Stromal cell of bone marrow (primary cell): Measurements from ENCODE around the gene TRPM3.

Experiments
- DNase-seq: peaks from one replicate; pipeline ENCODE4 v3.0.0-alpha.2; 2012; ENCODE audit warnings: low read depth

The TRPM3 gene

DNA sequence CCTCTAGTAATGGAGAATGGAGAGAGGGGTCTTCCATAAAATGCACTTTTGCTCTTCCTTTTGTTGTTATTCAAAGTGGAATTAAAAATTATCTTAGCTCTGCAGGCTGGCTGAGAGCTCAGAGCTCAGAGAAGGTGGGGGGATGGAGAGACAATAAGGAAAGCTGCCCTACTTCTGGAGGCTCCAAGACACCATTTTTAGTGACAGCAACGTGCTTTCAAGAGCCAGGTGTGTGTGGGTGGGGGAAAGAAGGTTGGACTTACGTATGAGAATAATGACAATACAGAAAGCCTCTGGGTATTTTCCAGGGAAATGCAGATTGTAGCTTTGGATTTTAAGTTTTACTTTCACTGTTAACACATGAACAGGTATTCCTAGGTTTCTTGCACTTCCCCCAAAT lies 173.9 kb downstream of the TRPM3 start:
- no peak for DNase-seq

DNA sequence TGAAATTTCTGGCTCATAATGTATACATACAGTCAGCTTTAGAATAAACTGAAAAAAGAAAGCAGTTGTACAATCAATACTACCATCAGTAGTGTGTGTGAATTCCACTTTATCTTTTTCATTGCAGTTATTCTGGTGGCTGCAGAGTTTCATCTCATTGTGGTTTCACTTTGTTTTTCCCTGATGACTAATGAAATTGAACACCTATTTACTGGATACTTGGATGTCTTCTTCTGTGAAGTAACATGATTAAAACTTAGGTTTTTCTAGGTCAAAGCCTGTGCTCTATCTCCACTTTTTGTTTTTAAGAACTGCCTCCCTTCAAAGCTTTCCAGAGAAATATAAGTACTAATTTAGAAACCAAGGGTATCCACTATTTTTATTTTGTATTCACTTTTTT lies 174.3 kb downstream of the TRPM3 start:
- no peak for DNase-seq

DNA sequence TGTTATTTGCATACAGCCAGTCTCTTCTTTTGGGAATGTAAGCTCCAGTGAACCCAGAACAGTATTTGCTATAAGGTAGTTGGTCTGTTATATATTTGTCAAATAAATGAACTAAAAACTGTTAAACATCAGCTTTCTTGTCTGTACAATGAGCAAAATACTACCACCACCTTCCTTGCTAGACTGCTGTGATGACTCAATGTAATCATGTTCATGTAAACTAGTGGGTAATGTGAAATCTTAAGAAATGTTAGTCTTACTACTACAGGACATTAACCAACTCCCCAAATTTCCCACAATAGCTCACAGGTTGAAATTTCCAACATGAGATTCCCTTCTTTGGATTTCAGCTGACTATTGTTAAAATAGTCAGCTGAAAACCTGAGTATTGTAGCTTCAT lies 176.1 kb downstream of the TRPM3 start:
- DNase-seq, result no peak

DNA sequence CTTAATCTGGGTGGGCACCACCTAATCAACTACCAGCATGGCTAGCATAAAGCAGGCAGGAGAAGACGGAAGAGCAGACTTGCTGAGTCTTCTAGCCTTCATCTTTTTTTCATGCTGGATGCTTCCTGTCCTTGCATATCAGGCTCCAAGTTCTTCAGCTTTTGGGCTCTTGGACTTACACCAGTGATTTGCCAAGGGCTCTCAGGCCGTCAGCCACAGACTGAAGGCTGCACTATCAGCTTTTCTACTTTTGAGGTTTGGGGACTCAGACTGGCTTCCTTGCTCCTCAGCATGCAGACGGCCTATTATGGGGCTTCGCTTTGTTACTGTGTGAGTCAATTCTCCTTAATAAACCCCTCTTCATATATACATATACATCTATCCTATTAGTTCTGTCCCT lies 180.2 kb downstream of the TRPM3 start:
- DNase-seq, result no peak

DNA sequence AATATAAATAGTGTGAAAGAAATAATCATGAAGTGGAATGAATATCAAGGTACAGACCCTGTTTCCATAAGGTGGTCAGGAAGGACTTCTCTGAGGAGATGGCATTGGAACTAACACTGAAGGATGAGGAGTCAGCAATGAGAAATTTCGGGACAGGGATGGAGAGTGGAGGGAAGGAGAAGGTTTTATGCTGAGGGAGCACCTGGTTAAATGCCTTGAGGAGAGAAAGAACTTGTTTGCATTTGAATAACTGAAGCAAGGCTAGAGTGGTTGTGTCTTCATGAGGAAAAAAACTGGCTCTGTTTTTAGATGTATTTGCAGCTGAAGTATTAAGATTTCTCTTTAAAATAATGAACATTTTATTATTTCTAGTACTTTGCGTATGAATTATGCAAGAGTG lies 180.8 kb downstream of the TRPM3 start:
- no peak for DNase-seq

DNA sequence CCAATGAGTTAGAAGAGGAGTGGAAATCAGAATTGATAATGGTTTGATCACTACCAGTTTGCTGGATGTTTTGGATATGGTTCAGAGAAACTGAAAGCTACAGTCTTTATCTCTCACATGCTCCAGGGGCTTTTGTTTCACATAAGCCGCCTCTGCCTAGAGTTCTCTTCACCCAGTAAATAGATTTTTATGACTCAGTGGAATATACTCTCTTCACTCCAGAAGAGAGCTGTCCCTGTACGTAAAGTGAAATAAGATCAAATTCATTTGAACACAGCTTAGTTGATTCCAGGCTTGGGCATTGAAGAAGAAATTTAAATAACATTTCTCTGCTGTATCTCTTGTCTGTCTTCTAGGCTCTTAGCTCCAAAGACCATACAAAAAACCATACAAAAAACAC lies 184.9 kb downstream of the TRPM3 start:
- no peak for DNase-seq

DNA sequence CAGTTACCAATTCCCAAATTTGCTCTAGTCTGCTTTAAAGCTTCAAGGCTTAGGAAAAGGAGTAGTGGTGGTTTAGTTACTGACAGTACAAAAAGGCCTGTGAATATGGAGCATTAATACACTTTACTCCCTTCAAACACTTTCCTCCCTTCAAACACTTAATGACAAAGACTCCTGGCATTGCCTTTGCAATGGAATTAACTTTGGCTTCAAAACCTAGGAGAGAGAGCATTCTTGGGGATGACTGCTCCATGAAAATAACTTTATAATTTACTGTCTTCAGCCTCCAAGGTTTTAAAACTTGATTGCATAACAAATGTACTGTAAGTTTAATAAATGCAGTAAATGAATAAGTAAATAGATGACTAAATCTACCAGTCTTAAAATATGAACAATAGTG lies 185.6 kb downstream of the TRPM3 start:
- peak; percentile 52 for DNase-seq

DNA sequence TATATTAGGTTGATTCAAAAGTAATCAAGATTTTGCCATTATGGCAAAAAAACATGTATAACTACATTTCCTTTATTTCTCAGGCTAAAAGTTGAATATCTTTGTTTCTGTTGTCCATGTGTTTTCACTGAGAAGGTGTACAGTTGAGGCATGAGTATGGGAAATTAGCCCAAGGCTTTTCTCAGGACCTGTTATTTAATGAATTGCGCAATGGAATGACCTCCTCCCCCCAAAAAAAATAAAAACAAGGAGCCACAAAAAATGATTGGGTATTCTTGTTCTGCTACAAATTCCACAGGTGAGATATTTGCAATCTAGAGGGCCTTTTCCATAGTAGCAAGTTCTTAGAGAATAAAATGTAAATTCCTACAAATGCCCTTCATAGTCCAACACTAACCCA lies 186.8 kb downstream of the TRPM3 start:
- no peak for DNase-seq

DNA sequence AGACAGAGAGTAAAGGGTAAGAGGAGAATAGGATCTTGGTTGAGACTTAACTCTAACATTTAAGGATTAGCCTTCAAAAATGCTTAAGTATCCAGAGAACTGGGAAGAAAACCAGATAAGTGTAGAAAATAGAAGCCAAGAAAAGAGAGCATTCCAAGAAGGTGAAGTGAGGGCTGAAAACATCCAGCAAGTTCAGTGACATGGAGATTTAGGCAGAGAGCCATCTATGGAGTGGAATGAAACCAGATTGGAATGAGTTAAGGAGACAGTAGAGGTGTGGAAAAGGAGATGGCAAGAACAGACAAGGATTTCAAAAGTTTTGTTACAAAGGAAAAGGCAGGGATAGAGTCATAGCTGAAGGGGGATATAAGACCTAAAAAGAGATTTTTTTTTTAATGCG lies 188.1 kb downstream of the TRPM3 start:
- DNase-seq, result no peak

DNA sequence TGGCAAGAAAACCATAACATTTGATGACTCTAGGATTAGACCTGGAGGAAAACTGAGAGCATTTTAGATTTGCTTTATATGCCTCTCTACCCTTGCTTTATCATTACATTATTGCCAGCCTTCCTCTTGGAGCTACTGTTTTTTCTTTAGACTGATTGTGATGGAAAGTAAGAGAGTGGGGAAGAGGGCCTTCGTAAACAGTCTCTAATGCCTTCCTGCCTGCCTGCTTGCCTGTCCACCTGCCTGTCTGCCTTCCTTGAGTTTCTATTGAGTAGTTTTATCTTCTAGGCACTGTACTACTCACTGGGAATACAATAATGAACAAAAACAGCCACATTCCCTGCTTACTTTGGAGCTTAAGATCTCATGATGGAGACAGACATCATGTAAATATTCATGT lies 189.3 kb downstream of the TRPM3 start:
- DNase-seq, result no peak

DNA sequence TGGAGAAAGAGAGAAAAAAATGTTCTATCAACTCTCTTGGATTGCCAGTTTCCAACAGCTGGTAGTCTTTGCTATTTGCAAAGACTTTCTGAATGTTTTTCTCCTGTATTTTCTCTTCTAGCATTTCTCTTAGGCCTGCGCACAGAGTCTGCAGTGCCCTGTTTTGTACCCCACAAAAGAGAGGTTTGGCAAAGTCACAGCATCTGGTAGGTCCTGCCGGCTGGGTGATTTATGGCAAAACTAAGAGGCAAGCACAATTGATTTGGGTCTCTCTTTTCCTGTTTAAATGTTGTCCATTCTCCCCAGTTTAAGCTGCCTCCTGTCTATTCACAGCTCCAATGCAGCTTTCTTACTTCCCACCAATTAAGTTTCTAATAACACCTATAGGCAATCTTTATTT lies 193.9 kb downstream of the TRPM3 start:
- no peak for DNase-seq

DNA sequence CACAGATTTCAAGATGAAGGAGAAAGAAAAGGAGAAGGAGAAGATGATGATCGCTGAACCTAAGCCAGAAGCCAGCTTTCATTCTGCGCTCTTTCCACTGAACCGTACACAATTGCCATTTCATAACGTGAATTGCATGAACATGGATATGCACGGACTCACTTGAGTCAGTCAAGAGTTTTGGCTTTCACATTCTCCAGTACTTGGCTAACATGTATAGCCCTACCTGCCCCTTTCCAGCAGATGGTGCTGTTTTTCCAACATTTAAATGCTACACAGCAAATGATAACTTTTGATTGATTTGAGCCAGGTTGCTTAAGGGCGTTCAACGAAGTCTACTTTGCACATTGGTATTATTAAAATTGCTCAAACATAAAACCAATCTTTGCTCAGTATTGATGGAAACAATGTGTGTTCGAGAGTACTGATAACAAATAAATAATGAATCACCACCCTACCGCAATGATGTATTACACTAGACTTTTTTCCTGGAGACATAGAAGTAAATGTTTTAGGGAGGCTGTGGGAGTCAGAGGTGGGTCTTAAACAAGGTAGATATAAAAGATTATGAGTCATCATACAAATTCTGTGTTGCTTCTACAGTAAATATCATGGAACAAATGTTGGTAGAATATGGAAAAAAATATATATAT lies 196.4 kb downstream of the TRPM3 start:
- peak; percentile 84 for DNase-seq

DNA sequence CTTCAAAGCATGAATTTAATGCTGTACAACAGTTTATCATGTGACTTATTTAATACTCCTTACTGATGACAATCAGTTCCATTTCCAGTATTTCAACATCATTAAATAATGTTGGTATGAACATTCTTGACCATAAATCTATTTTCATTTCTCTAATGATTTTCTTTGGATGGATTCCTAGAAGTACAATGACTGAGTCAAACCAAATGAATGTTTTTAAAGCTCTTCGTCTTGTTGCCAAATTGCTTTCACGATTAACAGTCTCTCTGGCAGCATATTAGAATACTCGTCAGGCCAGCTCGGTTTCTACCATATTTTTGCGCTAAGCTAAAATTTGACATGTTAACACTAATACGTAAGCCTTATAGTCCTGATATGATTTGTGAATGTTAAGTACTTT lies 197.0 kb downstream of the TRPM3 start:
- peak; percentile 88 for DNase-seq

DNA sequence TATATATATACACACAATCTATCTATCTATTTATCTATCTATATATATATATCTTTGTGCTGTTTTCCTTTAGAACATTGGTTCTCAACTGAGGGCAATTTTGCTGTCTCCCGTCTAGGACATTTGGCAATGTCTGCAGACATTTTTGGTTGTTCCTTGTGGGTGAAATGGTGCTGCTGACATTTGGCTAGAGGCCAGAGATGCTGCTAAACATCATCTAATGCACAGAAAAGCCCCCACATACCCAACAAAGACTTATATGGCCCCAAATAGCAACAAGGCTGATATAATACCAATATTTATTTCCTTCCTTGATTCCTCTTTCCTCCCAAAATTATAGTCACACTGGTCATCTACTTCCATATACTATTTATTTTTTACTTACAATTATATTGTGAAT lies 197.5 kb downstream of the TRPM3 start:
- no peak for DNase-seq

DNA sequence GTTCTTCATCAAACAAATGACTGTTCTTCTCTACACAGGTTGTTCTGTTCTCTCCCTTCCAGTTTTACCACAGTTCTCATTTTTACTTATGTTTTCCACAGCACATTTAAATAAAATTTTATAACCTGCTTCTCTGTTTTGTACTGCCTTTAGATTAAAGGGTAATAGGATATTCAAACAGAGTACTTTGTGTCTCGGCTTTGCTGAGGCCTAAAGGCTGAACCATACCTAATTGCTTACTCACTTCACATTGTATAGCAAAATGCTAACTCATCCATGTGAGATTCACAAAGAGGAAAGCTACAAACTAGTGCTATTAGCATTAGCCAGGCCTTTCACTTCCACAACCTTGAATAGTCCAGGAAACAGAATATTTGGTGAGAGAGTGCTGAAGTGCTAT lies 200.3 kb downstream of the TRPM3 start:
- DNase-seq, result no peak

DNA sequence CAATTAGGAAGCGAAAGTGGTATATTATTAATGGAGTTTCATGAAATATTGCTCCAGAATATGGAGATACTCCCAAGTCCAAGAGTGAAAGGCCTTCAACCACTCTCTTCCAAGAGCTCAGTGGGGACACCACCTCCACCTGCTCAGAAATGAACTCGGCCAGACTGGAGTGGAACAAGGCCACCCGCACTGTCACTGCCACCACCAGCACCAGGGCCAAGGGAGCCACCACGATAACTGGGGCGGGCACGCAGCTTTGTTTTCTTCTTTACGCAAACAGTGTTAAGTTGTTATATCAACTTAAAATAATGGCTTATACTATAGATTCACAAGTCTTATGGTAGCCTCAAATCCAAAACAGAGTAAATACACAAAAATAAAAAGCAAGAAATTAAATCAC lies 204.1 kb downstream of the TRPM3 start:
- no peak for DNase-seq

DNA sequence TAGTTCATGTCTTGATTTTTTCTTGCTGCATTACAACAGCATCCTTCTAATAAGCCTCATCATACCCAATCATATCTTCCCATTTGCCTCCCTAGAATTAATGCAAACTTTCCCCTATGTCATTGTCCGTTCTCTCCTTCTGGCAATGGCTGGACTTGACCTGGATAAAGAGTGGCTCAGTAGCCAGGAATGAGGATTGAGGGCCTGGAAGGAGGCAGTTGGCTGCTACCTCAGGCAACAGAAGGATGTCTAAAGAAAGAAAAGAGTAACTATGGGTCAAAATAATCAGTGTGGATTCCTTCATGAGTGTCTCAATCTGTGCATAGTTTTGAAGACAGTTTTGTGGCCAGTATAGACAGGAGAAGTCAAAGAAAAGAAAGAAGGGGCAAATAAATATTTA lies 209.6 kb downstream of the TRPM3 start:
- DNase-seq, result no peak

DNA sequence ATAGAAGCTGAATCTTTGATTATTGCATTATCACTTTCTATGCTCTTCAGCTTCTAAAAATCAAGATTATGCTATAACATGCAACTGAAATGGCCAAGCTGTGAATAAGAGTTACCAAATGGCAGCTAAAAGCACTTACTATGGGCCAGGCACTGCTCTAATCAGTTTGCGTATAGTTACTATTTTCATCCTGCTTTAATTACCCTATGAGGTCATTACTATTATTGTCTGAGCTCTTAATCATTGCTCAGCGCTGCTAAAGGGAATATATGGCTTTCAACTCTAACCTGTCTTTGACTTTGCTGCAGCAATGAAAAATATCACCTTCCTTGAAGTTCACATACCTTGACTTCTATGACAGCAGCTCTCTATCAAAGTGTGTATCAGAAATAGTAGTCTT lies 210.8 kb downstream of the TRPM3 start:
- DNase-seq, result no peak

DNA sequence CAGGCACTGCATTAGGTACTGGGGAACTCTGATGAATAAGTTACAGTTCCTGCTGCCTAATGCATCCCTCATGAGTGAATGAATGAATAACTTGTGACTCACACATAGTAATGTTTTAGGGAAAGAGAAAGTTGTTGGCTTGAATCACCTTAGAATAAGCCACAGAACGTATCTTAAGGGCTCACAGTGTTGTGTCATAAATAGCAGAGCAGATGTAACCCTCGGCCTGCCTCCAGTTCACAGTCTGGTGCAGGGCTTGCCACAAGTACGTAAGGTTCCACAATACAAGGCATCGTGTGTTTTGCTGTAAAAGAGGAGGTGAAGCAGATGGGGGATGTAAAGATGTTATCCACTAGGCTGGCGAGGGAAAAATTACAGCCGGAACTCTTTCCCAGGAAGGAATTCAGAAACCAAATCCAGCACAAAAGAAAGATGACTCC lies 218.7 kb downstream of the TRPM3 start:
- DNase-seq, result peak; percentile 92

DNA sequence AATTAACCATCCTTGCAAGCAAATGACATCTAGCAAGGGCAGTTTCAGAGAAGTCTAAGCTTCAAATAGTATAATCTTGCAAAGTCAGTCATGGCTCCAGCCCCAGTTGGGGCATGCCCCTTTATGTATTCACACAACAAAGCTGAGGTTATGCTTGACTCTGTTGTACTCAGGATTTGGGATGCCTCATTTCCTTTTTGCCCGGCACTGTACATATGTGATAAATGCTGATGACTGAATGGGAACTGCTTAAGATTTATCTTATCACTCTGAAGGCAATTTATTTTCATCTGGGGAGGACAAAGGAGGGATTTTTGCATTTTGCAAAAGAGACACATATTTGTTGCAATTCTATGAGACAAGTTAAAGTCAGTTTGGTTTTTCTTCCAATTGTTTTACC lies 219.2 kb downstream of the TRPM3 start:
- peak; percentile 1 for DNase-seq

DNA sequence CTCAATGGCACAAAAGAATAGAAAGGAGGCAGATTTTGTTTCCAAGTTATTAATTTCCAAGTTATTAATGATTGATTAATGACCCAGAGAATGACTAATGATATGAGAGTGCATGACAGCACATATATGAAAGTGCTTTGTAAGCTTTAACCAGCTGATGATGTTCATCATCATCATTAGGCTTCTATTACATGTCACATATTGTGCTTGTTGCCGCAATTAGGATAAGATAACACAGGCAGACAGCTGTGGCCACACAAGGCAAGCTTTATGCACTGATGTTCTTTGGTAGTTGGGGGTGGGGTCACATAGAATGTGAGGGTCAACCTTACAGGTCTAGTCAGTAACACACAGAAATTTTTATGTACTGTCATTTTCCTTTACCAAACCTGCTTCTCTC lies 219.7 kb downstream of the TRPM3 start:
- DNase-seq, result no peak

DNA sequence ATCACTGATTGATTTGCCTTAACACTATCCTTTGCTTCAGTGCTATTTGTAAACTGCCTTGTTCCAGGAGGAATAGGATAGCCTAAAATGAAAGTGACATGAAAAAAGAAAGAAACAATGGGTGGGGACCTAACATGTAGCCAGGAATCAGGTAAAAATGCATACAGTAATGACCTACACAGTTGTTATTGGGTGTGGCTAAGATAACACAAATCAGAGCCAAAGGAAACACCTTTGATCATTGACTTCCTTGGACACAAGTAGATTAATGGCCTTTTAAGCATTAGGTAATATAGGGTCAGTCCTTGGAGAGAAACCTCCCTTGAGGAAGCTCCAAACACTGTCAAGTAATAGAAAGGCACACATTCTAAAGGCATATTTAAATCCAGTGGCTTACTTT lies 220.4 kb downstream of the TRPM3 start:
- DNase-seq, result no peak

DNA sequence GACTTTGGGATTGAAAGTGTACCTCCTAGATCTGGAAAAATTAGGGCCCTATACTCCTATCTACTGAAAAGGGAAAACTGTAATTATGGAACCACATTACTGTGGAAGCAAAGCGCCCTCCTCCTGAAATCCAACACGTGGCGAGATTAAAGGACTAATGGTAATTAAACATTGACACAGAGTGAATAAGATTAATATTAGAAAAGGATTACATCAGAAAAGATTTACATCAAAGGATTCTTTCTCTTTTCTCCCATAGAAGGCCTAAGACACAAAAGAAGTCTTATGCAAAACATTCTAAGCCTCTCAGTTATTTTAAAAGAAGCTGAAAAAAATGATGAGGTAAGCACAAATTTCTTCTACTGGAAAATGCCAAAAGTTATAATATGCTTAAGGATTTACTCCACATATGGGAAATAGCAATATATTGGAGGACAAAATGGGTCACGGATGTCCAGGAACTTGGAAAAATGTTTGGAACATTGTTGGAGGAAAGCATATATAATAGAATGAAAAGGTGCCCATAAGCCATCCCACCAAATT lies 227.8 kb downstream of the TRPM3 start:
- DNase-seq, result no peak

DNA sequence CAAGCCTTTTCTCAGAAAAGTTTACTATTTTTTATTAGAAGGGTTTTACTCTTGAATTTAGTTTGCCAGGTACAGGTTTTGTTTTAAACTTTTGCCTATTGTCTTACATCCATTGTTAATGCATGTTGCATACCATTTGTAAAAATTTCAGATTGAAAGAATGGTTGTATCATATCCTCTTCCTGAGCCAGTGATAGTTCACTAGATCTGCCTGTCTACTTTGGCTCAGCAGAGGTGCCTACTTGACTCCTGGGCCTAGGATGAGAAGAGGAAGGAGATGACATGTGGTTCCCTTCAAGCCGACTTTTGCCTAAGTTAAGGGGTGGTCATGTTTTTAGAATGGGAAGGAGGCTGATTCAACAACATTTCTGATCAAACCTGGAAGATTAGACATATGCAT lies 232.9 kb downstream of the TRPM3 start:
- DNase-seq, result no peak

DNA sequence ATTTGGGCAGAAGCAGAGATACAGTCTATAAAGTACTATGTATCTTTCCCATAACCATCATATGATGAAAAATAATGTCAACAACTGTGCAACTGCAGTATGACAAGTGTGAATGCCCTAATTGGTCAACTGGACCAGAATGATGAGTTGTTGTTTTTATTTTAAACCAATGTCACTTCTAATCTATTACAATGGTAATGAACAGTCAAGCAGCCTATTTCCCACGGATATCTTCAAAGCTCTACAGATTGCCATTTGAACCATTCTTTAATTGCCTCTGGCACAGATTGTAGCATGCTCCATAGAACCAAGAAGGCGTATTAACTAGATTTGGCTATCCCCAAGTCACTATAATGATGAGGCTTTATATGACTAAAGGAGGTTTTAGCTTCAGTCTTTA lies 233.6 kb downstream of the TRPM3 start:
- DNase-seq, result no peak
